Measurements from ENCODE around the gene ALDH5A1.

DNA sequence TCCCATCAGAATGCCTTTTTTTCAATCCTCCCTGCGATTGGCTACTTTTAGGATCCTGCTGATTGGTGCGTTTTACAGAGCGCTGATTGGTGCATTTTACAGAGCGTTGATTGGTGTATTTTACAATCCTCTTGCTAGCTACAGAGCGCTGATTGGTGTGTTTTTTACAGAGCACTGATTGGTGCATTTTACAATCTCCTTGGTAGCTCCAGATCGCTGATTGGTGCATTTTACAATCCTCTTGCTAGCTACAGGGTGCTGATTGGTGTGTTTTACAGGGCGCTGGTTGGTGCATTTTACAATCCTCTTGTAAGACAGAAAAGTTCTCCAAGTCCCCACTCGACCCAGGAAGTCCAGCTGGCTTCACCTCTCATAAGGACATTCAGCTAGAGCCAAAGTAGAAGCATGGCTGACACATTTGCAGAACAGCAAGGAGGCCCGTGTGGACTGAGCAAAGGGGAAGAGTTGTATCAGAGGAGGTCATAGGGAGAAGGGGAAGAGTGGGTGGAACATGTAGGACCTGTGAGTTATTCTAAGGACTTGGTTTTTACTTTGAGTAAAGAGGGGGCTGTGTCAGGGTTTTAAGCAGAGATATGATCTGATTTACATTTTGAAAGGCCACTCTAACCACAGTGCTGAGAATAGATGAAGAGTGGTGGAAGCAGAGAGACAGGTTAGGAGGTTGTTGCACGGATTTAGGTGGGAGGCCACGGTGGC, 2.6 kb downstream of the ALDH5A1 start:
- no peak for TF ChIP-seq POLR2A (IDR thresholded peaks at IDR 0.05)
- TF ChIP-seq, protein P1, sequence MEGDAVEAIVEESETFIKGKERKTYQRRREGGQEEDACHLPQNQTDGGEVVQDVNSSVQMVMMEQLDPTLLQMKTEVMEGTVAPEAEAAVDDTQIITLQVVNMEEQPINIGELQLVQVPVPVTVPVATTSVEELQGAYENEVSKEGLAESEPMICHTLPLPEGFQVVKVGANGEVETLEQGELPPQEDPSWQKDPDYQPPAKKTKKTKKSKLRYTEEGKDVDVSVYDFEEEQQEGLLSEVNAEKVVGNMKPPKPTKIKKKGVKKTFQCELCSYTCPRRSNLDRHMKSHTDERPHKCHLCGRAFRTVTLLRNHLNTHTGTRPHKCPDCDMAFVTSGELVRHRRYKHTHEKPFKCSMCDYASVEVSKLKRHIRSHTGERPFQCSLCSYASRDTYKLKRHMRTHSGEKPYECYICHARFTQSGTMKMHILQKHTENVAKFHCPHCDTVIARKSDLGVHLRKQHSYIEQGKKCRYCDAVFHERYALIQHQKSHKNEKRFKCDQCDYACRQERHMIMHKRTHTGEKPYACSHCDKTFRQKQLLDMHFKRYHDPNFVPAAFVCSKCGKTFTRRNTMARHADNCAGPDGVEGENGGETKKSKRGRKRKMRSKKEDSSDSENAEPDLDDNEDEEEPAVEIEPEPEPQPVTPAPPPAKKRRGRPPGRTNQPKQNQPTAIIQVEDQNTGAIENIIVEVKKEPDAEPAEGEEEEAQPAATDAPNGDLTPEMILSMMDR (IDR thresholded peaks at IDR 0.05) = no peak

All from lower leg skin (tissue), 3 donors.